Right lobe of liver (tissue), 4 donors: Measurements from ENCODE around the gene PITPNC1.

ENCODE experiments used
- CTCF ChIP-seq, 4 donors: fragments of 200-600 bp in 3 of 4; fragments of 450-650 bp in 1 of 4; IDR thresholded peaks; one replicate each; pipeline versions ENCODE4 v1.5.1 to v1.8.0; 2016 to 2022; ENCODE audit warnings: antibody characterized with exemption in 4 of 4, mild to moderate bottlenecking in 2 of 4
- POLR2A ChIP-seq: fragments of 450-650 bp; IDR thresholded peaks from one replicate; pipeline ENCODE4 v1.6.1; 2017; ENCODE audit warnings: antibody characterized with exemption, mild to moderate bottlenecking
- donor health status: DM: no; HTN: no; CAD: no.
- donor health status: DM: no; HTN: no; CAD: no.
- donor health status: DM: no; HTN: yes; CAD: no.

GRCh38 chr17:67511012-67511411, 133.9 kb downstream of the PITPNC1 start:
- no peak for TF ChIP-seq CTCF (IDR thresholded peaks at IDR 0.05)
- TF ChIP-seq POLR2A = no peak
